ENCODE measurements around the gene BCL11B. TPM values are rescaled to one million over a fixed set of nuclear protein-coding genes. Genes with fewer than 3 reads are reported as not detected.
A peak's percentile ranks its signal among the peaks of the same experiment; 100 is the strongest.

The BCL11B gene
- total and polyA plus RNA-seq, 4 donors, result 0.04 to 0.42 (median 0.16) TPM

DNA sequence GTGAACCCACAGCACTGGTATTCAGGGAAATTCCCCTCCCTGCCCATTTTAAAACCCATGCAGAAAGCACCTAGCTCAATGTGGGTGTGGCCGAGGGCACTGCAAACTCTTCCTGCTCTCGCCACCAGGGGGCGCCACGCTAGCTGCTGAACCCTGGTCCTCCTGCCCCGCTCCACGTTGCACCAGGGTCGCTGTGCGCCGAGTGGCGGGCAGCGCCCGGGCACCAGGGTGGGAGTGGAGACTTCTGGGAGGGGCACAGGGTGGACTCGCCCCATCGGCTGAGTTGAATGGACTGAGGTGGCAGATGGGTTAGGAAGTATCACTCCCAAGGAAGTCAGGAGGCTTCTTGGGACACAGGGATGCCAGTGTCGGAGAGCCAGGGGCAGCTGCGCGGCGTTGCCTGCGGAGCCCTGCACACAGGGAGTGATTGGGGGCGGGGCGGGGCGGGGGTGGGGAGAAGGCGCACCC is 48.1 kb upstream of the BCL11B start:
- H3K36me3 ChIP-seq (ENCODE audit: control insufficient read depth in 4 of 4, insufficient read depth in 3 of 4, low read depth in 1 of 4, low read length in 3 of 4), result no peaks in the 10 kb centered on the region
- H3K4me3 ChIP-seq (ENCODE audit: low read depth in 1 of 3, low read length in 3 of 3), result no peak overlapping the region
- no peaks in the 10 kb centered on the region for H3K9me3 ChIP-seq (ENCODE audit: control insufficient read depth in 4 of 4, low read length in 3 of 4)
- no peaks in the 10 kb centered on the region for H3K27me3 ChIP-seq (ENCODE audit: control insufficient read depth in 4 of 4, insufficient read depth in 4 of 4, low read length in 3 of 4)
- no peak overlapping the region for H3K27ac ChIP-seq (ENCODE audit: low read depth in 1 of 2, low read length in 2 of 2)
- peaks cover 5 to 19% (median 18%) of the 10 kb centered on the region in 4 donors for H3K4me1 ChIP-seq (ENCODE audit: control insufficient read depth in 4 of 4, insufficient read depth in 4 of 4, low read length in 3 of 4)
- no peak for TF ChIP-seq TAF1 (conservative IDR thresholded peaks at IDR 0.05)
- TF ChIP-seq SP1 (IDR thresholded peaks at IDR 0.05), result no peak
- no peak for TF ChIP-seq FOXA1 (IDR thresholded peaks at IDR 0.05)
- TF ChIP-seq EGR1 (IDR thresholded peaks at IDR 0.05; ENCODE audit: low read depth in 2 of 2), result no peak
- TF ChIP-seq, protein P1, sequence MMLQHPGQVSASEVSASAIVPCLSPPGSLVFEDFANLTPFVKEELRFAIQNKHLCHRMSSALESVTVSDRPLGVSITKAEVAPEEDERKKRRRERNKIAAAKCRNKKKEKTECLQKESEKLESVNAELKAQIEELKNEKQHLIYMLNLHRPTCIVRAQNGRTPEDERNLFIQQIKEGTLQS (IDR thresholded peaks at IDR 0.05), result no peak
- TF ChIP-seq RXRA (IDR thresholded peaks at IDR 0.05), result no peak
- no peak for TF ChIP-seq YY1 (IDR thresholded peaks at IDR 0.05)
- peak; percentile 38 to 65 for TF ChIP-seq RAD21 (IDR thresholded peaks at IDR 0.05)
- no peak for TF ChIP-seq FOXA2 (IDR thresholded peaks at IDR 0.05)
- TF ChIP-seq, protein P2, sequence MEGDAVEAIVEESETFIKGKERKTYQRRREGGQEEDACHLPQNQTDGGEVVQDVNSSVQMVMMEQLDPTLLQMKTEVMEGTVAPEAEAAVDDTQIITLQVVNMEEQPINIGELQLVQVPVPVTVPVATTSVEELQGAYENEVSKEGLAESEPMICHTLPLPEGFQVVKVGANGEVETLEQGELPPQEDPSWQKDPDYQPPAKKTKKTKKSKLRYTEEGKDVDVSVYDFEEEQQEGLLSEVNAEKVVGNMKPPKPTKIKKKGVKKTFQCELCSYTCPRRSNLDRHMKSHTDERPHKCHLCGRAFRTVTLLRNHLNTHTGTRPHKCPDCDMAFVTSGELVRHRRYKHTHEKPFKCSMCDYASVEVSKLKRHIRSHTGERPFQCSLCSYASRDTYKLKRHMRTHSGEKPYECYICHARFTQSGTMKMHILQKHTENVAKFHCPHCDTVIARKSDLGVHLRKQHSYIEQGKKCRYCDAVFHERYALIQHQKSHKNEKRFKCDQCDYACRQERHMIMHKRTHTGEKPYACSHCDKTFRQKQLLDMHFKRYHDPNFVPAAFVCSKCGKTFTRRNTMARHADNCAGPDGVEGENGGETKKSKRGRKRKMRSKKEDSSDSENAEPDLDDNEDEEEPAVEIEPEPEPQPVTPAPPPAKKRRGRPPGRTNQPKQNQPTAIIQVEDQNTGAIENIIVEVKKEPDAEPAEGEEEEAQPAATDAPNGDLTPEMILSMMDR (IDR thresholded peaks at IDR 0.05; ENCODE audit: low read depth, low read length, missing input control), result peak; percentile 57
- TF ChIP-seq, protein P3, sequence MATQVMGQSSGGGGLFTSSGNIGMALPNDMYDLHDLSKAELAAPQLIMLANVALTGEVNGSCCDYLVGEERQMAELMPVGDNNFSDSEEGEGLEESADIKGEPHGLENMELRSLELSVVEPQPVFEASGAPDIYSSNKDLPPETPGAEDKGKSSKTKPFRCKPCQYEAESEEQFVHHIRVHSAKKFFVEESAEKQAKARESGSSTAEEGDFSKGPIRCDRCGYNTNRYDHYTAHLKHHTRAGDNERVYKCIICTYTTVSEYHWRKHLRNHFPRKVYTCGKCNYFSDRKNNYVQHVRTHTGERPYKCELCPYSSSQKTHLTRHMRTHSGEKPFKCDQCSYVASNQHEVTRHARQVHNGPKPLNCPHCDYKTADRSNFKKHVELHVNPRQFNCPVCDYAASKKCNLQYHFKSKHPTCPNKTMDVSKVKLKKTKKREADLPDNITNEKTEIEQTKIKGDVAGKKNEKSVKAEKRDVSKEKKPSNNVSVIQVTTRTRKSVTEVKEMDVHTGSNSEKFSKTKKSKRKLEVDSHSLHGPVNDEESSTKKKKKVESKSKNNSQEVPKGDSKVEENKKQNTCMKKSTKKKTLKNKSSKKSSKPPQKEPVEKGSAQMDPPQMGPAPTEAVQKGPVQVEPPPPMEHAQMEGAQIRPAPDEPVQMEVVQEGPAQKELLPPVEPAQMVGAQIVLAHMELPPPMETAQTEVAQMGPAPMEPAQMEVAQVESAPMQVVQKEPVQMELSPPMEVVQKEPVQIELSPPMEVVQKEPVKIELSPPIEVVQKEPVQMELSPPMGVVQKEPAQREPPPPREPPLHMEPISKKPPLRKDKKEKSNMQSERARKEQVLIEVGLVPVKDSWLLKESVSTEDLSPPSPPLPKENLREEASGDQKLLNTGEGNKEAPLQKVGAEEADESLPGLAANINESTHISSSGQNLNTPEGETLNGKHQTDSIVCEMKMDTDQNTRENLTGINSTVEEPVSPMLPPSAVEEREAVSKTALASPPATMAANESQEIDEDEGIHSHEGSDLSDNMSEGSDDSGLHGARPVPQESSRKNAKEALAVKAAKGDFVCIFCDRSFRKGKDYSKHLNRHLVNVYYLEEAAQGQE (IDR thresholded peaks at IDR 0.05), result no peak
- TF ChIP-seq, protein P4, sequence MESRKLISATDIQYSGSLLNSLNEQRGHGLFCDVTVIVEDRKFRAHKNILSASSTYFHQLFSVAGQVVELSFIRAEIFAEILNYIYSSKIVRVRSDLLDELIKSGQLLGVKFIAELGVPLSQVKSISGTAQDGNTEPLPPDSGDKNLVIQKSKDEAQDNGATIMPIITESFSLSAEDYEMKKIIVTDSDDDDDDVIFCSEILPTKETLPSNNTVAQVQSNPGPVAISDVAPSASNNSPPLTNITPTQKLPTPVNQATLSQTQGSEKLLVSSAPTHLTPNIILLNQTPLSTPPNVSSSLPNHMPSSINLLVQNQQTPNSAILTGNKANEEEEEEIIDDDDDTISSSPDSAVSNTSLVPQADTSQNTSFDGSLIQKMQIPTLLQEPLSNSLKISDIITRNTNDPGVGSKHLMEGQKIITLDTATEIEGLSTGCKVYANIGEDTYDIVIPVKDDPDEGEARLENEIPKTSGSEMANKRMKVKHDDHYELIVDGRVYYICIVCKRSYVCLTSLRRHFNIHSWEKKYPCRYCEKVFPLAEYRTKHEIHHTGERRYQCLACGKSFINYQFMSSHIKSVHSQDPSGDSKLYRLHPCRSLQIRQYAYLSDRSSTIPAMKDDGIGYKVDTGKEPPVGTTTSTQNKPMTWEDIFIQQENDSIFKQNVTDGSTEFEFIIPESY (IDR thresholded peaks at IDR 0.05), result no peak
- DNase-seq (ENCODE audit: low spot score), result peak; percentile 66
- 40% methylated on average over 23 of the region's 23 CpGs for WGBS
- no peak overlapping the region for H3K9ac ChIP-seq (ENCODE audit: low read depth in 1 of 2, low read length in 2 of 2)

DNA sequence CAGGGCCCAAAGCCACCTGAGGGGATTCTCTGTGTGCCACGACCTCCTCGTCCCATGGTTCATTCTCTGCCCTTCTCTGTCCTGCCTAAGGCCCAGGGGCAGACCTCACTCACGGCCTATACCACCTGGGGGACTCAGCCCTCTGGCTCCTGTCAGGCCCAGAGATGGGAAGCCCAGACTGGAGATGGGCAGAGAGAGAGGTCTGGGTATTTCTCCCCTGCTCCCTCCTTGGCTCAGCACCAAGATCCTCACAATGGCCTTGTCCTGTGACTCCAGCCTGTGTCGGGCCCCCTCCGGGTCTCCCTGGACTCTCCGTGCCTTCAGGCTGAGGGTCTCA is 46.9 kb upstream of the BCL11B start:
- 82% methylated on average over 6 of the region's 6 CpGs for WGBS
- no peaks in the 10 kb centered on the region for H3K27me3 ChIP-seq (ENCODE audit: control insufficient read depth in 4 of 4, insufficient read depth in 4 of 4, low read length in 3 of 4)
- DNase-seq (ENCODE audit: low spot score), result no peak
- no peak overlapping the region for H3K9ac ChIP-seq (ENCODE audit: low read depth in 1 of 2, low read length in 2 of 2)
- H3K27ac ChIP-seq (ENCODE audit: low read depth in 1 of 2, low read length in 2 of 2), result no peak overlapping the region
- no peak overlapping the region for H3K4me3 ChIP-seq (ENCODE audit: low read depth in 1 of 3, low read length in 3 of 3)
- no peak for TF ChIP-seq HNF4A (conservative IDR thresholded peaks at IDR 0.05)
- H3K9me3 ChIP-seq (ENCODE audit: control insufficient read depth in 4 of 4, low read length in 3 of 4), result no peaks in the 10 kb centered on the region
- H3K4me1 ChIP-seq (ENCODE audit: control insufficient read depth in 4 of 4, insufficient read depth in 4 of 4, low read length in 3 of 4), result peaks cover 5 to 19% (median 18%) of the 10 kb centered on the region in 4 donors
- H3K36me3 ChIP-seq (ENCODE audit: control insufficient read depth in 4 of 4, insufficient read depth in 3 of 4, low read depth in 1 of 4, low read length in 3 of 4), result no peaks in the 10 kb centered on the region

Measured in liver (tissue), 9 donors.